Right renal pelvis (tissue), 4 donors: ENCODE data around the gene DGCR6L. TPM values are rescaled to one million over a fixed set of nuclear protein-coding genes. Genes with fewer than 3 reads are reported as not detected.
"Not testable (repeated sequence)": the region's sequence is repeated elsewhere in the genome, so short reads cannot be mapped to it uniquely, and the experiment has no call there.

Experiments used
- DNase-seq, 4 donors: peaks; one replicate each; pipeline ENCODE4 v3.0.0-alpha.2; 2013; ENCODE audit warnings: low read depth in 4 of 4, low spot score in 3 of 4, missing footprints in 1 of 4
- polyA plus RNA-seq, 4 donors: library from polyadenylated mRNA; unstranded; fragments of 120-200 nt; gene quantifications; one replicate each; pipeline ENCODE4 v1.2.1, GENCODE V29; 2013; ENCODE audit not compliant: insufficient read length in 4 of 4

Gene DGCR6L
- polyA plus RNA-seq, 4 donors = 45.1 to 68.0 (median 52.9) TPM

GRCh38 chr22:20328569-20328930 lies 8.7 kb upstream of the DGCR6L start:
- not testable (repeated sequence) for DNase-seq

DNA sequence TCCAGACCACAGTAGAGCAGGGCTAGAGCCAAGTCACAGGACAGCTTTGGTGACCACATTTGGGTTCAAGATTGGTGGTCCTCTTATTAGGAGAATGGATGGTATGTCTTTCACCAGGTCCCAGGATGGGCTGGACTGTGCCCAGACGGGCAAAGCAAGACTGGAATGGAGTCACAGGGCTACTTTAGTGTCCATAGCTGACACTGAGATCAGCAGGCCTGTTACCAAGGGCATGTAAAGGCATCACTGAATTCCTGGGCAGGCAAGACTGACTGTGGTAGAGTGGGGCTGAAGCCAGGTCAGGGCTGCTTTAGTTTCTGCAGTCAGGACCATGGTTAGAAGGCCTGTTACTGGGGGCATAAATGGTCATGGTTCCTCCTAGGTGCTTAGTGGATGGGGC lies 6.1 kb upstream of the DGCR6L start:
- not testable (repeated sequence) for DNase-seq

- no peak for DNase-seq
Measured at GRCh38 chr22:20324139-20324516, 4.3 kb upstream of the DGCR6L start.

DNA sequence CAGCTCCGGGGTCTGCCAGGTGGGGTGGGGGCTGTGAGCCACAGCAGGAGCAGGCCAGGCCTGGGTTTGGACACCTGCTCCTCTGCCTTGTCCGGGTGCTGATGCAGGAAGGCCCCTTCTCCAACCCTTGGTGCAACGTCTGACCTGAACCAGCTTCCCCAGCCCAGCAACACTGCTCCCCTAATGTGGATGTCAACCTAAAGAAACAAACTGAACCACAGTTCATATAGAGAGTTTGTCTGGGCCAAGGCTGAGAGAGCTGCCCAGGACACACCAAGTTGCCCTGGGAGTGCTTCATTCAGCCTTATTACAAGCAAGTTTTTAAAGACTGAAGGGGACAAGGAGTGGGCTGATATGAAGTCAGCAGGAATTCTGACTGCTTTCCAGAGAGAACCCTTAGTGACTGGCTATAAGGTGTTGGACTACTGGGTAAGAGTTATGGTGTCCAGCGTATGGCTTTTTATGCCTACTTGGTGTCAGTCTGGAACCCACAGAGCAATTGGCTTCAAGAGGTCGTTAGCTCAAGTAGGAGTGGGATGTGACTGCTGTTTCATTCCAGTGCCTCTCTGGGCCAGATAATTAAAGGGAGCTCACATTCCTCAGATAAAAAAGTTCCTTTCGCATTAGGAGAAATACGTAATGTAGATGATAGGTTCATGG lies 1.8 kb upstream of the DGCR6L start:
- not testable (repeated sequence) for DNase-seq

DNA sequence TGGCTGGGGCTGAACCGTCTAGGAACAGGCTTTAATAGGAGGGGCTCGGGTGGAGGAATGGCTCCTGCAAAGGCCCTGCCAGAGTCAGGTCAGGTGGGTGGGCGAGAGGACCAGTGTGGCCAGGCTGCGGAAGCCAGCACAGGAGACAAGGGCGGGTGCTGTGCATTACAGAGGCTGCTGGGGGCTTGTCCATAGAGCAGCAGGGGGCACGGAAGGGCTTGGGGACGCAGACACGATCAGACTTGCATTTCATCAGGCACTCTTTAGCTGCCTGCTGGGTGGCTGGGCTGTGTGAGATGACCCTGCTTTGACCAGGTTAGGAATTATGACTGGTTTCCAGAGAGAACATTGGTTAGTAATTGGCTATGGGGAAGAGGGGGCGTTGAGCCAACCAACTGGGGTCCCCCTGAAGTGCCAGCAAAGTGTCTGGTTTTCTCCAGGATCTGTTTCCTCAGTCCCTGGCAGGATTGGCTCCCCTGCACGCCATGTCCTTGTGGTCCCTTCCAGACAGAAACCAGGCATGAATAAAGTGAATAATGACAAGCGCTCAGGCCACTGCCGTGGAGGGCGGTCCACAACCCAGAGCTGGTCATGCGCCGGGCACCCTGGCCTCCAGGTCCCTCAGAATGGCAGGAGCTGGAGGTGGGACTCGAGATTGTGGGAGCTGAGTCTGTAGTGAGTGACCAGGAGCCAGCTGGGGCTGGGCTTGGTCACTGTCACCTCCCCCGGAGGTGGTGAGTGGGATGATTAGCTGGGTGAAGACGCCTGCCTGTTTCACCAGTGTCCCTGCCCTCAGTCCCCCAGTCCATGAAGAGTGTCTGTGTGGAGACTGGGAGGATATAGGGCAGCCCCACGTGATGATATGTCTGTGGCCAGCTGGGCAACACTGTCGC lies 1.0 kb upstream of the DGCR6L start:
- DNase-seq = not testable (repeated sequence)

GRCh38 chr22:20319041-20319744 lies 667 bp downstream of the DGCR6L start:
- no peak for DNase-seq

DNA sequence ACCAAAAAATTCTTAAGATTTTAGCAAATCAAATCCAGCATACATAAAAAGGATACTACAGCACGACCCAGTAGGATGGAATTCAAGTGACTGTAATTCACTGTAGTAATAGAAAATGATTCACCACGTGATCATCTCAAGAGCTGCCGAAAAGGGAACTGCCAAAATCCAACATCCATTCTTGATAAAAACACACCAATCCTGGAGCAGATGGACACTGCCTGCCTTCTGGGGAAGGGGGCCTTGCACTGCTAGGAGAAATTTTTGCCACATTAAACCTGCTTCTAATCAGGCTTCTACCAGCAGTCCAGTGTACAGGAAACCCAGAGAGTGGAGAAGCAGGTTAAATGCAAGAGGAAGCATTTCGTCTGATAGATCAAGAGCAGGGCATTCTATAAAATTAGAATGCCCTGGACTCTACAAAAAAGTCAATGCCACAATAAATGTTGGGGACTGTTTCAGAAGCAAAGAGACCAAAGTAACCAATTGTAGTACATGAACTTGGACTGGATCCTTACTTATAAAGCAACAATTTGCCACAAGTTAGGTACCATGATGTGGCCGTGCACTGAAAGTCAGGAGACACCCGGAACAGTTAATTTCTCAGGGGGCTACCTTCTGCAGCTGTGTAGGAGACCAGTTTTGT lies 1.7 kb downstream of the DGCR6L start:
- DNase-seq = not testable (repeated sequence)

GRCh38 chr22:20317402-20318042 lies 2.3 kb downstream of the DGCR6L start:
- DNase-seq = not testable (repeated sequence)

DNA sequence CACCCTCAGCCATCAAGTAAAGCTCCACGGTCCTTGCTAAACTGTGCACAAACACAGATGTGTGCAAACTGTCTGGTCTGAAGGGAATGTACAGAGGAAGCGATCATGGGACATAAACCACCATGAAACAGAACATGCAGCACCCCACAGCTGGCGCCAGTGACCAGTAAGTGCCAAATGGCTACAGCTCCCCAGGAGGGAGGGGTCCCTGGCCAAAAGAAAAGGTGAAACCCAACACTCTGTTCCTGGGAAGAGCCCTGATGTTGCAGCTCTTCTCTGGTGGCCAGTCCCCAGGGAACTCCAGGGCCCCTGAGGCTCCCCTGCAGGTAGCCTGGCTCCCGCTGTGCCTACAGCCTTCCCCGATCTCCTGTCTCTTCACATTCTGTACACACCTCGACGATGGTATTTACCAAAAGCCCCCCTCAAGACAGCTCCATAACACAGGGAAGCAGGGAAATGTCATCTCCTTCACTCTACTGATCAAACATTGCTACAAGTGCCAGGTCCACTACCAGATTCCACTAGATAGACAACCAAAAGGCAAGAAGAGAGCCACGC lies 2.9 kb downstream of the DGCR6L start:
- no peak for DNase-seq

GRCh38 chr22:20316217-20316843 lies 3.5 kb downstream of the DGCR6L start:
- no peak for DNase-seq

DNA sequence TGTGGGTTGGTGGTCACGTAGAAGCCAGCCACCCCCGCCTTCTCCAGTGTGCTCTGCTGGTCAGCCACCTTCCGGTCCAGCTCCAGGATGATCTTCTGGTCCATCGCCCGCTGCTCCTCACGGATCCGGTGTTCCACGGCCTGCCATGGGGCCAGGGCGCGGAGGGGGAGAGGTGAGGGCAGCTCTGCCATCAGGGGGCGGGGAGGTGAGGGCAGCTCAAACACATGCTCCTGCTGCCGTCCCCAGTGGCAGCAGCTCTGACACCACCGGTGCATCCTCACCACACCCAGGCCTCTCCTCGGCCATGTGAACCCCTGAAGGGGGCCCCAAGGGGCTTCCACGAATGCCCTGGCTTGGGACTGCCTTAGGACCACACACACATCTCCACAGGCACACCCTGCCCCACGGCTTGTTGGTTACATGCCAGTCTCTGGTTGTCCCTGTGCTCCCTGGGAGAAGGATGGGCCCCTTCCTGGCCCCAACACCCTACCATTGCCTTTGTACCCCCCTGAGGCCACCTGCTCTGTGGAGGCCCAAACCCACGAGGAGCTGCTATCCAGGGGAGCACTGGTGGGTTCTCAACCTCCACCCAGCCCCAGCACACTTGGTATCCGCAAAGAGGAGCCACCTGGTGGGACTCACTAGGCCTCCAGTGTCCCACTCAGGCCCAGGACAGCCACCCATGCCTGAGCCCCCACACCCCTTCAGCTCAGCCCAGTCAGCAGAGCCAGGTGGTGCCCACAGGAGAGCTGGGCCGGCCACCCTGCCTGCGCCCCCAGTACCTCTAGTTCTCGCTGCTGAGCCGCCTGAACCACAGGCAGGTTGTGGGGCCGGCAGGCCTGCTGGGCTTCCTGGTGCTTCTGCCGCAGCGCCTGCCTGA lies 4.3 kb downstream of the DGCR6L start:
- no peak for DNase-seq

- DNase-seq = not testable (repeated sequence)
Measured at GRCh38 chr22:20314741-20315336, 5.0 kb downstream of the DGCR6L start.

DNA sequence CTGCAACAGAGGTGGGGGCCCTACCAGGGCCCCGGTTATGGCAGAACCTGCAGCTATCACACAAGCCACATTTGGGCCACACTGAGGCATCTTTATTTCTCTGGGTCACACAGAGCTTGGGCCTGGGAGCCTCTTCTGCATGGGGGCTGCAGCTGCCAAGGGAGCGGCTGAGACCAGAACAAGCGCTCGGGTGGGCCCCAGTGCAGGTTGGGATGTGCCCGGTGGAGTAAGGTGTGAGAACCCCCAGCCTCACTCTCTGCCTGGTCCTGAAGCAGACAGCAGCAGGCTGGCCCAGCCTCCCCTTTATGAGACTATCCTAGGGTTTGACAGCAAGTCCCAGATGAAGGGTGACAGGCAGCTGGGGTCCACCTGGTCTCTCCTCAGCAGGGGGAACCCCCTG lies 5.7 kb downstream of the DGCR6L start:
- not testable (repeated sequence) for DNase-seq

- not testable (repeated sequence) for DNase-seq
Measured at GRCh38 chr22:20313306-20314077, 6.4 kb downstream of the DGCR6L start.

DNA sequence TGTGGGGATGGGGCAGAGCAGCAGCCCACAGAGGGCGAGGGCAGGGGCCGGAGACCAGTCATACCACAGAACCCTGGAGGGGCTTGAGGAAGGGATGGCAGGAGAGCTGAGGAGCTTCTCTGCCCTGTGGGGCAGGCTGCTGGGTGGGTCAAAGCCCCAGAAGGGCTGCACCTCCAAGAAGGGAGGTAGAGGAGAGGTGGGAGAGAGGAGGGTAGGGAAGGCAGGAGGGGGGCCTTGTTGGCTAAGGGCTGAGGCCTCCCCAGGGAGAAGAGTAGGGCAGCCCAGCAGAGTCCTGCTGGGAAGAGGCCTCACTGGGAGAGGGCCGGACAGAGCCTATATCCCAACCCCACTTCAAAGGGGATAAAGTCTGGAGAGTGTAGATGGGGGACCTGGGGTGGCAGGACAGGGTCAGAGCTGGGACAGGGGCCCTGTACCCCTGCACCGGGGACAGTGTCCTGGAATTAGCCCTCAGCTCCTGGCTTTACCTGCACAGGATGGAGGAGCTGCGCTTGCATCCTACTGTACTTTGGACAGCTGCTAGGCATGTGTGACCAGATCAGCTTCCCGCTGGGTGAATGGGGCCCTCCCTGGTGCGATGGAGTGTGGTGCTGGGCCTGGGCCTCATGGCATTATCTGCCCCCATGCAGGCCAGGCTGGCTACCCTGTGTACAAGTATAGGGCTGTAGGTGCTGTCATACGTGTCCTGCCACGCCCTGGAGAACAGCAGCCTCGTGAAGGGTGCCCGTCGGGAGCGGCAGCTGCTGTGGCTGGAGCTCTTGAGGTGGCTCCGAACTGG lies 7.3 kb downstream of the DGCR6L start:
- no peak for DNase-seq

GRCh38 chr22:20311249-20312062 lies 8.4 kb downstream of the DGCR6L start:
- not testable (repeated sequence) for DNase-seq
